GM21619 (cell line): ENCODE data around the gene GUCY1A1.

Source experiments
- ATAC-seq: cut with Tn5 transposase; IDR thresholded peaks from one replicate; pipeline ENCODE4 v1.9.1; 2021; ENCODE audit not compliant: unreplicated experiment

Gene GUCY1A1

DNA sequence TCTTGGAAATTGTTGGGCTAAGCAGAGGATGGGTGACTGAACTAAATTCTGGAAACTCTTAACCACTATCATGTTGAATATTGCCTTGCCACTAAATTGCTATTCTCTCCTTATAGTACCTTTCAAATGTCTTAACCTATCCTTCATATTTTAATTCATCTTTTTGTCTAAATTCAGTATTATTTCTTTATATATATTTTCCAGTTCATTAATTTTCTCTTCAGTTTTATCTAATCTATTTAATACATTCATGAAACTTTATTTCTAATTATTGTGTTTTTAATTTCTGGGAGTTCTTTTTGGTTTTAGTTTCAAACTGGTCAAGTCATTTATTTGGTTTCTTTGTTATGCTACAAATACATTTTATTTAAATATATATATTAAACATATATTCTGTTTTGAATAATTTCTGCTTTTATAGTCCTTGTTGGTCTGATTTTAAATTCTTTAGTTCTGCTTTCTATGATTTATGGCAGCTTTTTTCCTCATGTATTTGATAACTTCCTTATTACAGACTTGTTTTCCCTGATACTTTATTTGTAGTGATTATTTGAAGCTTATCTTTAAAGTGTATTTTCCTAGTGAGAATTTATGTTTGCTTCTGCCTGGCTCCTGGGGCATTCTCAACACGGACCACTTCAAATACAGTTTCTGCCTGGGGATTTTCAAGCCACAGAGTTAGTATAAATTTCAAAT lies 8.5 kb upstream of the GUCY1A1 start:
- ATAC-seq, result no peak

DNA sequence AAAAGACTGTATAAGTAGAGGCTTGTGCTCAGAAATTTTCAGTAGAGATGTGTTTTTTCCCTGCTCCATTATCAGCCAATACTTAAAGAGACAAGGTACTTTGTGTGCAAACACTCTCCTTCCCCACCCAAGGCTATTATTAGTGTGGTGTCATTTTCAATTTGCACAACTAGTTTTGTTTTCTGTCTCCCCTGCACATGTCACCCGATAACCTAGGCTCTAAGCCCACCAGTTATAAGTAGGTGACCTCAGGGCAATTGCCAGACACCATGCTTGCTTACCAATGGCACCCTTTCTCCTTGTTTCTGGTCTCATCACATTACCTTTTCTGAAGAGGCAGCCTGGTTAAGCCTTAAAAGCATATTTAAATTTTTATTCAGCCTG lies 8.0 kb upstream of the GUCY1A1 start:
- ATAC-seq, result no peak

DNA sequence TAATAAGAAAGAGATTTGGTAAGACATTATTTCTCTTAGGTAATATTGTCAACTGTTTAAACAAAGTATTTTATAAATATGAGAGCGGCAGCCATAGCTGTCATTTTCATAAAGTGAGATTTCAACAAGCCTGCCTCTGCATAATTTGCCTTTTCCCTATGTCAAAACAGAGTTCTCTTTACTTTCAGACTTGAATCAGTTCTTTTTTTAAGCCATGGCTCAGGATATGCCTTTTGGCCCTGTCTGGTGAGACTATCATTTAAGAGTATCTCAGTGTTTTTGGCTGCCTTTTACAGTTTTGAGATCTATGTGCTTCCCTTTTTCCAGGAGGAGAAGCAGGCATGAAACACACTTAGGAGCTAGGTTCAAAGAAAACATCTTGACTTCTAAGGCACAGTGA lies 7.5 kb upstream of the GUCY1A1 start:
- no peak for ATAC-seq

DNA sequence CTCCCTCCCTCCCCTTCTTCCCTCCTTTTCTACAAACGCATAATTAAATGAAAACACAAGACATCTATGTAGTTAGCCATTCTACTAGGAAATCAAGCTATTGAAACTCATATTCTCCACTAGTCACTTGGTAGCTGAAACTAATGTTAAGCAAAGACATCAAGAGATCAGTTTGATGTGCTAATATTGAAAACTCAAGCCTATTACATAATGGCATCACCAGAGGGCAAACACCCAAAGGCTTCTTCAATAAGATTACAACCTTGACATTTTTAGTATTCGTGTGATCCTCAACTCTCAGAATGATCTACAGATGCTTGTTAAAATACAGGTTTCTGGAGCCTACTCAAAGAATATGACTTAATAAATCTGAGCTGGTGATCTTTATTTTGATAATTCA lies 6.2 kb upstream of the GUCY1A1 start:
- no peak for ATAC-seq

DNA sequence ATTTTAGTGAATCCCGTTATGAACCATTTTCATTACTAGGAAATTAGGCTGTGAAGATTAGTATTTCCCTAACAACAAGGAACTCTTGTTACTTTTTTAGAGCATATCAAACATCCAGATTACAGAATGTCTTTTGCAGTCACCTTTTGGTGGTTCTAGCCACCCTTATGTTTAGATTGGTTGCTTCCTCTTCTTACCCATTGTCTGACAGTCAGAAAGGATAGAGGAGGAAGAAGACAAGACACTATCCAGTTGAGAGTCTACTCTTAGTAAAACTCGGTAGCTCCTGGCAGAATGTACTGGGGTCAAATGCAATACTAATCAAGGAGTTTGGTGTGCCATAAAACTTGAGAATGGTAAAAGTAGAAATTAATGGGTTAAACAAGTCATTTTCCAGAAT lies 1.6 kb upstream of the GUCY1A1 start:
- no peak for ATAC-seq

DNA sequence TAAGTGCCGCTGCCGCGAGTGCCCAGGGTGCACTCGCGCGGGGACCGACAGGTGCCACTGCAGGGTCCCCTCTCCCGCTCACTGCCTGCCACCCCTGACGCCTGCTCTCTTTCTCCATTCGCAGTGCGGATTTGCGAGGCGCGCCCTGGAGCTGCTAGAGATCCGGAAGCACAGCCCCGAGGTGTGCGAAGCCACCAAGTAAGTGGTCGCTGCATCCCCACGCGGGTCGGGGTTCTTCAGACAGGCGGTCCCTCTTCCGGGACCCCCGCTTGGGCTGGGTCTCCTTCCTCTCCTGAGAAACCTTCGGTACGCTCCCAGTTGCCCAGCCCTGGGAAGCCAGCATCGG lies 547 bp downstream of the GUCY1A1 start:
- ATAC-seq, result peak; percentile 43

DNA sequence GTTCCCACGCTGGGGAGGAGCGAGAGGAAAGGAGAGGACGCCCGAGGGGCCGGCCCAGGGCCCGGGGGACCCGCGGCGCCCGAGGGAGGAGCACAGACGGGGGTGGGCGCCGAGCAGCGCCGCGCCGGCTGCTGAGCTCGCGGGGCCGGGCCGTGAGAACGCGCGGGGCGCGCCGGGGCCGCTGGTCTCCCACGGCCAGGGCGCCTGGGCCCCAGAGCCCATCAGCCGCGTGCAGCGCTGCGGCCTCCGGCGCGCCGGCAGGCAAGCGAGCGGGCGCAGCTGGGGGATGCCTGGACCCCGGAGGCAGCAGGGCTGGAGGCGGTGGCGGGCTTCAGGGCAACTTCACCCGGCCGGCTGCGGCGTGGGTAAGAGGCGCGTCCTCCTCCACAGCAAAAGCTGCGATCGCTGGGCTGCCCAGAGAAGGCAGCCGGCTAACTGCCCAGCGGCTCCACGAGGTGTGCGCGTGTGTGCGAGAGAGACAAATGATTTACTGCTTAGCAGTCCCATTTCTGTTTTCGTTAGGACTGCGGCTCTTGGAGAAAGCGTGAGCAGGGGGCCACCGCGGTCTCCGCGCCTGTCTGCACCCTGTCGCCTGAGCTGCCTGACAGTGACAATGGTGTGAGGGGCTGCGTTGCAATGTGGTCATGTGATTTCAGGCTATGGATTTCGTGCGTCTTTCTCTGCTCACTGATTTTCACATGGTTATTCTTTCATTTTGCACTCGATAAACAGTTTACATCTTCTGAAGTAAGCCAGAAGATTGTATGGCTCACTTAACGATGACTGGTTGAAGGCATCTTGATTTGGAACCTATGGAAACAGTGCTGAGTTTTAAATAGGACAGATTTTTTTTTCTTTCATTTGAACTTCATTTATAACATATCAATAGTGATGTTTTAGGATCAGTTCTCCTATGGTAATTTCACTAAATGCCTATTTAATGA lies 1.2 kb downstream of the GUCY1A1 start:
- peak; percentile 40 for ATAC-seq

DNA sequence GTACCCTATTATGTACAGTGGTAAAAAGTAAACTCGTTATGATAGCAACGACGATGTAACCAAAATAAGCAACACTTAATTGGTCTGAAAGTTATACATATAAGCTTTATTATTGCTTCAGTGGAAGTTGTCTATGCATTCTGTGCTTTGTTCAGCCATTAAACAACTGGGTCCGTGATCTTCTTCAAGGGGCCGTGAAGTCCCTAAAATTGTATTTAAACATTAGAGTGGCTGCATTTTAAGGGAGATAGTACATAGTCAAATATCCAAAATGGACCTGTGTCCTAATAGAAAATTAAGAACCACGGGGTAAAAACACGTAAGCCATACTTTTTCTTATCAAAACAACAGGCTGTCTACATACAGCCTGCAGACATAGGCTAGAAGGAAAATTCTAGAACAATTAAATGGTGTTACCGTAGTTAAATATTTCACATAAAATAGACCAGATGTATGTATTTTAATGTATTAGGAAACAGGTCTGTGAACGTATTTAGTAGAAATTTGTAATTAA lies 2.1 kb downstream of the GUCY1A1 start:
- ATAC-seq, result no peak

DNA sequence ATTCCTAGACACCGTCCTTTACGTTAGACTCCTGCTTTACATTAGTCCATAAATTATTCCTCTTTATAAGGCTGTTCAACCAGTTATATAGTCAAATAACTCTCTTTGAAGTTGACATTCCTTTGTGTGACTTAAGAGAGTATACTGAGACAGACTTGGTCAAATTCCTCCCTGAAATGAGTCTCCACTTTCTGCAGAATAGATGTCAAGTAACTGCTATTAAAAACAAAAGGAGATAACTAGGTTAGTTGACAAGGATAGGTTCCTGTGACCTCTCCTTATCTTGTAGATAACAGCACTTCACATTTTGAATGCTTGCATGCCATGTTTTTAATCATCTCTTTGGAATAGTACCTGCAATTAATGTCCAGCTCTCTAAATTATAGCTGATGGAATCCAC lies 5.7 kb downstream of the GUCY1A1 start:
- ATAC-seq, result no peak

DNA sequence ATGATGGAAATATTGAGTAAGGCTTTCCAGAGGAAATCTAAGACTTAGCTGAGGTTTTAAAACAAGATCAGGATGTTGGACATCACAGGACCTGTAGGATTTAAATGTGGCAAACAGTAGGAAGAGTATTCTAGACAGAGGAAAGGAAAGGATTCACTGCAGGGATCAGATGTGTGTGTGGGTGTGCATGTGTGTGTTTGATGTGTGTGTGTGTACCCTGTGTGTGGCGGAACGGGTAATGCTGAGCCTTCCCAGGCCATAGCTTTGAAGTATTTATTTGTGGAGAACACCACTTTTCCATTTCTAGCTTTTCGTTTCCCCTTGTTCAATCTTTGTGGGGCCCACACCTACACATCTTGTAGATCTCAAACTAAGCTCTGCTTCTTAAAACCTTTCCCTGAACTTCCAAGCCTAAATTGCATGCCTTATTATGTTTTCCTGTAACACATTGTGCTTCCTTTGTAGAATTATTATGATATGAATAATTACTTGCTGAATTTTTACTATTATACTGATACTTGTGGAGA lies 6.9 kb downstream of the GUCY1A1 start:
- ATAC-seq, result no peak

DNA sequence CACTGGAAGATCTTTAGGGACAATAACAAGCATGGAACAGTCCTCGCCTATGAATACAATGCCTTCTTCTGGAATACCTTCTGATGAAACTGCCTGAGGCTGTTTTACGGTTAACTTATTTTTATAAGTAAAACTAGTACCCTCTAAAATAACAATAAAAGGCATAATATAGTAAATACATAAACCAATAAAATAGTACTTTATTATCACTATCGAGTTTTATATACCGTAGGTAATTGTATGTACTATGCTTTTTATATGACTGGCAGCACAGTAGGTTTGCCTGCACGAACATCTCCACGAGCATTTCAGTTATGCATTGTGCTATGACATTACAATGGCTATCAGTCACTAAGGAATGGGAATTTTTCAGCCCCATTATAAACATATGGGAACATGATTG lies 8.0 kb downstream of the GUCY1A1 start:
- ATAC-seq, result no peak

DNA sequence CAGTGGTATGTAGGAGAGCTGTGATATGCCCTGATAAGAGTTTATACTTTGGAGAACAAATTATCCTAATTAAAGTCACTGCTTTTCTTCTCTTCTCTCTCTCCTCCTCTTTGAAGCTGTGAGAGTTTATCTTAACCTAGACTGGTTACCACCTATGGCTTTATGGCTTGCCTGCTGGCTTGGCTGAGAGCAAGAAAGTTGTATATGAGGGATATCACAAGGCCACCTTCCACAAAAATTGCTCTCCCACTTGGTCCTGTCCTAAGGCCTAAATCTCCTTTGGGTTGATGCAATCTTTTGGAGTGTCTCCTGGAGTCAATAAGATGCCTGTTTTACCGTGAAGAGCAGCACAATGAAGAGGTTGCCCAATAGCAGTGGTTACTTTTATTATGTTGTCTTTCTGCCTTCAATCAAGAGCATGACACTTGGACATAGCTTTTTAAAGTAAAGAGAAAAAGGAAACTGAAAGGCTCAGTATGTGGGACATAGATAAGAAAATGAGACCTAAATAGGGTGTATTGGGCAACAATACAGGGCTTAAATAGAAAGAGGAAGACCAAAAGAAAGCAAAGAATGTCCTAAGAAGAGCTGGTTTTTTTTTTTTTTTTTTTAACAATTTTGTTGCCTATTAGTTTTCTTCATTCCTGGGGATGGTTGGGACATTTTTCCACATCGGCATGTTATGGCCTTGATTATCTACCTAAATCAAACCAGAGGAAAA lies 9.2 kb downstream of the GUCY1A1 start:
- peak; percentile 61 for ATAC-seq

DNA sequence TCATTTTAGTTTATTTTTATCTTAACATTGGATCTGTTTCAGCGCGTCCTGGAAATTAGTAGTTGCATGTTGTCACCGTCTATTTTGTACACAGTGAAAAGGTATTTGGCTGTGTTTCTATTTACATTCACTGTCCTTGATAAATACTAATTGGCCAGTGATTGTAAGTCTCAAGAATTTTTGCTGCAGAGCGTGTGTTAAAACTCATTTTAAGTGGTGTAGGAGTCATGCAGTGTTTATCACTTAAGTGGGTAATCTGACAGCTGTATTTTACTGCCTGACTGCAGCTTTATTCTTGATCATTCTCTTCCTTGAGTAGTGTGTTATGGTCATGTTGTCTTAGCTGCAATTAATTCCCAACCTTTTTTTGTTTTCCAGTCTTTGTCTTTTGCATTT lies 9.8 kb downstream of the GUCY1A1 start:
- no peak for ATAC-seq

DNA sequence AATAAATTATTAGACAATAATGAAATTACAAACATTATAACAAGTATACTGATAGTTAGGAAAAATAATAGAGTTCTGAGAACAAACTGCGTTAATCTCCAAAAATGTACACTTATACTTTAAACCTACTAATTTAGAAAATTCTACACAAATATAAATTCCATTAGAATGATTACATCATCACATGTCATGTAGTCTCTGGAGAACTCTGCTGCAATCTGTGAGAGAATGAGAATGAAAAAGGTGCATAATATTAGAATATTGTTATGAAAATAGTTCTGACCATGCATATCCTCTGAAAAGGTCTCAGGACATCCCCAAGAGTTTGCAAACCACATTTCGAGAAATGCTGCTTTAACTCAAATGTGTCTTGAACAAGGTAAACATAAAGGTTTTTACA lies 11.4 kb downstream of the GUCY1A1 start:
- no peak for ATAC-seq

DNA sequence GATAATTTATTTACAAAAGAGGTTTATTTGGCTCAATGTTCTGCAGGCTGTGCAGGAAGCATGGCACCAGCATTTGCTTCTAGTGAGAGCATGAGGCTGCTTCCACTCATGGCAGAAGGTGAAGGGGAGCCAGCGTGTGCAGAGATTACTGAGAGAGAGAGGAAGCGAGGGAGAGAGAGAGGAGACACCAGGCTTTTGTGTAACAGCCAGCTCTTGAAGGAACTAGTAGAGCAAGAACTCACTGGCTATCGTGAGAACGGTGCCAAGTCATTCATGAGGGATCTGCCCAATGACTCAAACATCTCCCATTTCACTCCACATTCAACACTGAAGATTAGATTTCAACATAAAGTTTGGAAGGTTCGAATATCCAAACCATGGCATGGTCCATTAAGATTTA lies 12.7 kb downstream of the GUCY1A1 start:
- ATAC-seq, result no peak

DNA sequence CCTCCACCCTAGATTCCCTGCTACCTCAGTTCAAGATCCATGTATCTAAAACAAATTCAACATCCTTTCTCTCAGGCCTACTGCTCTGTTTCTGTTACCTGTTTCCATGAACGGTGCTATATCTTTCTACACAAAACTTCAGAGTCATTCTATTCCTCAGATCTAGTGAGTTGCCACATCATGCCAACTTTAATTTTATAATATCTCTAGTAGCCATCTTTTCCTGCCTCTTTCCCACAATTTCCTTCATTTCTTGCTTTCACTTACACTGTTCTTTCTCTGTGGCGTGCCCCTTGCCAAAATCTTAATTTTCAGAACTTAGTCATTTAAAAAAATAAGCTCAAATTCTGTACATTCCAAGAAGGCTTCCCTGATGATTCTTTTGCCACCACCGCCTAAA lies 15.2 kb downstream of the GUCY1A1 start:
- no peak for ATAC-seq

DNA sequence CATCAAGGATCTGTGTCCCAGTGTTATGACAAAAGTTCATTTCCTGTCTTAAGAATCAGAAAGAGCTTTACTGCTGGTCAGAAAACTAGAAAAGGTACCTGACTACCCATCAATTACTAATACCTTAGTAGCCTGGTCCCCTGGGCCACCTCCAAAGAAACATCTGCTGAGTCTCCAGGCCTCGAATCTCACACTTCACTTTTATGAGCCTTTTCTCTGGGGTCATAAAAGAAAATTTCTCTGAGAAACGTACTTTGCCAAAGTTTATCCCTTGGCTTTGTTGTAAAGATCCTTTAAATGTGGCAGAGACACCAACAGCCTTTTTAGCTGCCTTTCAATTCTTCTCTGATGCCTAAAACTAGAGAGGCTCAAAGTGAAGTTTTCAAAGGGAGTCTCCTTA lies 17.8 kb downstream of the GUCY1A1 start:
- no peak for ATAC-seq

DNA sequence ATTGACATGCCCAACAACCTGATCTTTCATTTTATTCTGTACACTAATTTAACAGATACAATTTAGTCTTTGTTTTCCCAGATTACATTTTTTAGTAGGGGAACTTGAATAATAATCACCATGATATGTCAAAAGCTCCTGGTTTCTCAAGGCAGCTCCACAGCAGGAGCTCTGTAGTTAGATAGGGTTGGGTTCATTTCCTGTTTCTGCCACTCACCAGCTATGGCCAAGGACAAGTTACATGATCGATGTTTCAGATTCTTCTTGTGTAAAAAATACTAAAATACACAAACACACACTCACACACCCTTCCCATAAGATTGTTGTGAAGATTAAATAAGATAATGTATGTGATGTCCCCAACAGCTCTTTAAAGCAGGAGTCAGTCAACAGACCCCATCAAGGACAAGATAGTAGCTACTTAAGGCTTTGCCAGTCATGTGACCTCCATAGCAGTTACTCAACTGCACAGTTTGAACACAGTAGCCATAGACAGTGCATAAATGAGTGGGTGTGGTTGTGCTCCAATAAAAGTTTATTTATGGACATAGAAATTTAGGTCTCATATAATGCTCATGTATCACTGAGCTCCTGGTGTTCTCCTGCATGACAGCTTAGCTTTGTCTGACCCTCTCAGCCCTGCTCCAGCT lies 18.4 kb downstream of the GUCY1A1 start:
- no peak for ATAC-seq

DNA sequence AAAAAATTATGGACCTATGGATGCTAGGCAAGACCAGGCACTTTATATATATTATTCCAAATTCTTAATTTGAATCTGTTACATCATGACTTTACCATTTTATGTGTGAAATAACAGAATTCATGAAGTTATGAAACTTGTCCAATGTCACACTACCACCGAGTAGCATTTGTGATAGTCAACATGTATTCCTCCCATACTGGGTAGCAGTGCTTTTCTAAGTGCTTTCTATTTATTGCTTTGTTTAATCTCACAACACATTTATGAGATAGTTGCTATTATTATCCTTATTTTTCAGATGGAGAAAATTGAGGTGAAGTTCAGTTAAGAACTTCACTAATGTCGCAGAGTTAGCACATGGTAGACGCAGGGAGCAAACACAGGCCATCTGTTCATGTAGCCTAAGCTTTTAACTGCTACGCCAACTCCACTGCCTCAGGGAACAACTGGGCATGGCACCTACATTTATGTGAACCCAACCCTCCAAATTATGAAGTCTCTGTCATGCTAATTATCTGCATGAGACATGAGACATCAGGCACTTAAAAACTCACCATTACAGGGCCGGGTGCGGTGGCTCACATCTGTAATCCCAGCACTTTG lies 20.8 kb downstream of the GUCY1A1 start:
- no peak for ATAC-seq

DNA sequence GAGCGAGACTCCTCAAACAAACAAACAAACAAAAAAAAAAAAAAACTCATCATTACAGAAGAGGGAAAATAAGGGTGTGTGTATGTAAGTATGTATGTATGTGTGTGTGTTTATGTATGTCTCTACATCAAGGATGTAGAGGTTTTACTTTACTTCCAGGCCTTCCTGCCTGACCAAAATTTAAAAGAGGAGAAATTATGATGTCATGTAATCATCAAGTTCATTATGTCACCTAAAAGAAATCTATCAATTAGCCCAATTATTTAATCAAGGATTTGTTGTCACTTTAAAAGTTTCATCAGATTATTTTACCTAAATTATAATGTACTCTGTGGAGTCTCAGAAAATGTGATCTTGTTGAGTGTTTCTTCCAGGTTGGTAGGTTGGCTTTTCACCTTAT lies 21.6 kb downstream of the GUCY1A1 start:
- no peak for ATAC-seq

DNA sequence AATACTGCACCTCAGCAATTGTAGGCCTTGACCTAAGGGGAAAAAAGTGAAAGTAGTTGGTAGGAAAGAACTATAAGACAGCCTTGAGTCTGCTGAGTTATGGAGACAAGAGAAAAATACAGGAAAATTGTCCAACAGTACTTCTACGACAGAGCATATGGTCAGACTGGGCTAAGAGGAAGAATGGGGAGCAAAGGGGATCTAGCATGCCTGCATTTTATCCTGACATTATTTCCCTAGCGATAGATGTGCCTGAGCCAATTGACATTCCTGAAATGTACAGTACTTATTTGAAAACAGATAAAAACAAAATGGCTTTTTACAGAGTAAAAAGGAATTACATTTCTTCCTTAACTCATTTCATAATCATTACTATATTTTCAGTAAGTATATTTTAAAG lies 22.2 kb downstream of the GUCY1A1 start:
- ATAC-seq, result no peak
